Measurements from ENCODE around the gene DRG2.

GRCh38 chr17:18119938-18120337, 32.2 kb downstream of the DRG2 start:
- TF ChIP-seq CTCF (IDR thresholded peaks at IDR 0.05; ENCODE audit: extremely low read depth in 1 of 2, insufficient read depth in 1 of 2, low read depth in 1 of 2, low read length in 2 of 2): no peak
- TF ChIP-seq GATA2 (IDR thresholded peaks at IDR 0.05; ENCODE audit: insufficient read depth, insufficient read length, low read depth, low read length): no peak
- TF ChIP-seq POLR2AphosphoS5 (IDR thresholded peaks at IDR 0.05; ENCODE audit: insufficient read depth, low read depth, low read length): no peak
- no peak for TF ChIP-seq MAX (IDR thresholded peaks at IDR 0.05; ENCODE audit: insufficient read depth, insufficient read length)
- no peak for TF ChIP-seq POLR2A (IDR thresholded peaks at IDR 0.05; ENCODE audit: low read depth, low read length)
